Esophagus mucosa (tissue), 1 donor: ENCODE measurements around the gene SPSB2. TPM values are rescaled to one million over a fixed set of nuclear protein-coding genes. Genes with fewer than 3 reads are reported as not detected.
"Not testable (repeated sequence)": the region's sequence is repeated elsewhere in the genome, so short reads cannot be mapped to it uniquely, and the experiment has no call there.

Experiments
- ATAC-seq: fragments of 200-7000 bp; cut with Tn5 transposase; one replicate; pipeline ENCODE4 v1.9.1; 2020
- total RNA-seq: library from RNA; stranded (reverse); gene quantifications from one replicate; pipeline ENCODE4 v1.2.4, GENCODE V29; 2023
- donor health status: DM: yes; HTN: yes; CAD: no.

SPSB2 gene
- 6.4 TPM for total RNA-seq

- peak; percentile 90 for ATAC-seq
Measured at GRCh38 chr12:6873094-6874014, at the start of gene SPSB2. SPSB2 (minus strand) TSS chr12:6873303; CDS start chr12:6872901, 402 bp downstream.

- ATAC-seq, result no peak
Measured at GRCh38 chr12:6921996-6922946, 49.2 kb upstream of the SPSB2 start.

- no peak for ATAC-seq
Measured at GRCh38 chr12:6921539-6921938, 48.4 kb upstream of the SPSB2 start.

GRCh38 chr12:6919588-6919987 is 46.5 kb upstream of the SPSB2 start:
- no peak for ATAC-seq

GRCh38 chr12:6917491-6918231 is 44.6 kb upstream of the SPSB2 start:
- ATAC-seq, result no peak

GRCh38 chr12:6916426-6917200 is 43.5 kb upstream of the SPSB2 start:
- no peak for ATAC-seq

GRCh38 chr12:6915789-6916285 is 42.7 kb upstream of the SPSB2 start:
- ATAC-seq, result no peak

GRCh38 chr12:6914947-6915788 is 42.1 kb upstream of the SPSB2 start:
- no peak for ATAC-seq

GRCh38 chr12:6914246-6914946 is 41.3 kb upstream of the SPSB2 start, which contains the start of gene ENO2:
ENO2 (plus strand) TSS chr12:6914580; CDS start chr12:6915833, 1,253 bp downstream.
- ATAC-seq, result peak; percentile 78

- no peak for ATAC-seq
Measured at GRCh38 chr12:6912164-6912935, 39.2 kb upstream of the SPSB2 start.

- ATAC-seq, result no peak
Measured at GRCh38 chr12:6909421-6910145, 36.5 kb upstream of the SPSB2 start.

GRCh38 chr12:6908141-6908540 is 35.0 kb upstream of the SPSB2 start:
- ATAC-seq, result not testable (repeated sequence)

GRCh38 chr12:6905414-6906040 is 32.4 kb upstream of the SPSB2 start:
- ATAC-seq, result no peak

GRCh38 chr12:6904280-6905276 is 31.5 kb upstream of the SPSB2 start, which contains the start of gene LRRC23:
LRRC23 (plus strand) TSS chr12:6904822; CDS start chr12:6905634, 812 bp downstream.
- peak; percentile 96 for ATAC-seq

- no peak for ATAC-seq
Measured at GRCh38 chr12:6903722-6904121, 30.6 kb upstream of the SPSB2 start.

- no peak for ATAC-seq
Measured at GRCh38 chr12:6902448-6902847, 29.3 kb upstream of the SPSB2 start.
